T-helper 2 cell treated with Interferon-gamma antibody and Interleukin-4, amounts not matched to agents 100 ng/mL and 5 ng/mL, for 36 hours (primary cell): ENCODE results near the gene DEAF1. TPM values are rescaled to one million over a fixed set of nuclear protein-coding genes. Genes with fewer than 3 reads are reported as not detected.
"Not testable (repeated sequence)": the region's sequence is repeated elsewhere in the genome, so short reads cannot be mapped to it uniquely, and the experiment has no call there.

ENCODE experiments used
- intact Hi-C: fragments of 100-400 bp; cut with micrococcal nuclease; formaldehyde crosslinking; loops from one replicate; pipeline ENCODE4 v1.15.1; 2023
- total RNA-seq: library from RNA; stranded (reverse); gene quantifications from 2 replicates; pipeline ENCODE4 v1.2.3, GENCODE V29; 2022

DEAF1 gene
- total RNA-seq, 1 donor from 2014 or later, result 49.3 TPM

GRCh38 chr11:702462-703461 lies 7.7 kb upstream of the DEAF1 start:
- intact Hi-C loops, result no loop called here

- intact Hi-C loops, result no loop called here
Observed at GRCh38 chr11:701741-702461, 6.9 kb upstream of the DEAF1 start.

- intact Hi-C loops, result loop anchor here (5.0 kb wide), 1 partner anchor 162 kb away; the partner anchor contains the start of genes HRAS and LRRC56
Observed at GRCh38 chr11:699753-700152, 4.7 kb upstream of the DEAF1 start.

- intact Hi-C loops, result loop anchor here (5.0 kb wide), 1 partner anchor 162 kb away; the partner anchor contains the start of genes HRAS and LRRC56
Observed at GRCh38 chr11:699116-699508, 4.1 kb upstream of the DEAF1 start.

- intact Hi-C loops, result loop anchor here (5.0 kb wide), 1 partner anchor 161 kb away; the partner anchor contains the start of genes HRAS and LRRC56
Observed at GRCh38 chr11:698493-699115, 3.6 kb upstream of the DEAF1 start.

- intact Hi-C loops, result loop anchor here (5.0 kb wide), 1 partner anchor 161 kb away; the partner anchor contains the start of genes HRAS and LRRC56
Observed at GRCh38 chr11:697811-698311, 2.8 kb upstream of the DEAF1 start.

GRCh38 chr11:696955-697491 lies 2.0 kb upstream of the DEAF1 start:
- intact Hi-C loops, result loop anchor here (1.0 to 5.0 kb wide), 2 partner anchors 26 to 160 kb away; partner anchors contain the start of genes HRAS and LRRC56

- intact Hi-C loops, result loop anchor here (1.0 to 5.0 kb wide), 6 partner anchors 28 to 189 kb away; partner anchors contain the start of genes HRAS, LMNTD2, LRRC56 and RASSF7
Observed at GRCh38 chr11:695538-696248, 671 bp upstream of the DEAF1 start, which contains the start of gene TMEM80. TSS of gene TMEM80 (plus strand) at chr11:695816. CDS start at chr11:695828, 12 bp downstream.

- intact Hi-C loops, result loop anchor here (1.0 to 5.0 kb wide), 5 partner anchors 52 to 189 kb away; partner anchors contain the start of genes HRAS, LMNTD2, LRRC56 and RASSF7
Observed at GRCh38 chr11:695288-695537, 191 bp upstream of the DEAF1 start.

GRCh38 chr11:693887-694562 lies 997 bp downstream of the DEAF1 start:
- intact Hi-C loops, result loop anchor here (2.0 kb wide), 2 partner anchors 103 to 133 kb away; partner anchors contain the start of genes LMNTD2 and RASSF7

- intact Hi-C loops, result no loop called here
Observed at GRCh38 chr11:693415-693831, 1.6 kb downstream of the DEAF1 start.

GRCh38 chr11:692824-693414 lies 2.1 kb downstream of the DEAF1 start:
- intact Hi-C loops, result no loop called here

GRCh38 chr11:691710-692590 lies 3.1 kb downstream of the DEAF1 start:
- intact Hi-C loops, result no loop called here

- intact Hi-C loops, result no loop called here
Observed at GRCh38 chr11:690738-691633, 4.0 kb downstream of the DEAF1 start.

GRCh38 chr11:690244-690643 lies 4.8 kb downstream of the DEAF1 start:
- intact Hi-C loops, result not testable (repeated sequence)

GRCh38 chr11:689625-690024 lies 5.4 kb downstream of the DEAF1 start:
- intact Hi-C loops, result no loop called here

- intact Hi-C loops, result no loop called here
Observed at GRCh38 chr11:688681-689080, 6.3 kb downstream of the DEAF1 start.
